ENCODE data around the gene FAHD2A.

- TF ChIP-seq CTCF (IDR thresholded peaks at IDR 0.05), result peak in 1 of 7 experiments; percentile 13
- no peak for TF ChIP-seq EP300 (IDR thresholded peaks at IDR 0.05)
Observed at GRCh38 chr2:95402370-95403203, at the start of gene FAHD2A.
